Myocyte (in vitro differentiated cells): ENCODE measurements around the gene TCEANC2. TPM values are rescaled to one million over a fixed set of nuclear protein-coding genes. Genes with fewer than 3 reads are reported as not detected.
"Not testable (repeated sequence)": the region's sequence is repeated elsewhere in the genome, so short reads cannot be mapped to it uniquely, and the experiment has no call there.

Experiments
- DNase-seq: peaks from one replicate; pipeline ENCODE4 v3.0.0-alpha.2; 2012; ENCODE audit warnings: low read depth
- total RNA-seq: library from RNA; depleted of rRNA; stranded (reverse); fragments of >200 nt; gene quantifications from 2 replicates; pipeline ENCODE4 v1.2.3, GENCODE V29; 2014

The TCEANC2 gene
- total RNA-seq, 1 donor from 2014 or later: 2.9 TPM

DNA sequence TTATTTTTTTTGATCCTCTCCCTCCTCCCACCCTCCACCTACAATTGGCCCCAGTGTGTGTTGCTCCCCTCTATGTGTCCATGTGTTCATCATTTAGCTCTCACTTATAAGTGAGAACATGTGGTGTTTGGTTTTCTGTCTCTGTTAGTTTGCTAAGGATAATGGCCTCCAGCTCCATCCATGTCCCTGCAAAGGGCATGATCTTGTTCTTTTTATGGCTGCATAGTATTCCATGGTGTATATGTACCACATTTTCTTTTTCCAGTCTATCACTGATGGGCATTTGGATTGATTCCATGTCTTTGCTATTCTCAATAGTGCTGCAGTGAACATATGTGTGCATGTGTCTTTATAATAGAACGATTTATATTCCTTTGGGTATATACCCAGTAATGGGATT, 28.6 kb upstream of the TCEANC2 start:
- DNase-seq: not testable (repeated sequence)

DNA sequence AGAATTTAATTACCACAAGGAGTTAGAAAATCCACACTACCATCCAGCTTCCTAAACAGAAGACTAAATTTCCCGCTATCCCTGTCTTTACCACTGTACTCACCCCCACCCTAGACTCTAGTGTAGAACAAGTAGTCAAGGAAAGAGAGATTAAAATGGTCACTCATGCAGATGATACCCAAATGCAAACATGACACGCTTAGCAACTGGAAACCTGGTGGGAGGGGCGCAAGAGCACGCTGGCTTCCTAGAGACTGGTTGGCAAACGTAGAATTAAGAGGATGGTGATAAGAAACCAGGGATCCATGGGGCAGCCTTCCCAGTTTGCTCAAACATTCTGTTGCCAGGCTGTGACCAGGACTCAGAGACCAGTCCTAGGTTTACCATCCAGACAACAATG, 25.6 kb upstream of the TCEANC2 start:
- no peak for DNase-seq

DNA sequence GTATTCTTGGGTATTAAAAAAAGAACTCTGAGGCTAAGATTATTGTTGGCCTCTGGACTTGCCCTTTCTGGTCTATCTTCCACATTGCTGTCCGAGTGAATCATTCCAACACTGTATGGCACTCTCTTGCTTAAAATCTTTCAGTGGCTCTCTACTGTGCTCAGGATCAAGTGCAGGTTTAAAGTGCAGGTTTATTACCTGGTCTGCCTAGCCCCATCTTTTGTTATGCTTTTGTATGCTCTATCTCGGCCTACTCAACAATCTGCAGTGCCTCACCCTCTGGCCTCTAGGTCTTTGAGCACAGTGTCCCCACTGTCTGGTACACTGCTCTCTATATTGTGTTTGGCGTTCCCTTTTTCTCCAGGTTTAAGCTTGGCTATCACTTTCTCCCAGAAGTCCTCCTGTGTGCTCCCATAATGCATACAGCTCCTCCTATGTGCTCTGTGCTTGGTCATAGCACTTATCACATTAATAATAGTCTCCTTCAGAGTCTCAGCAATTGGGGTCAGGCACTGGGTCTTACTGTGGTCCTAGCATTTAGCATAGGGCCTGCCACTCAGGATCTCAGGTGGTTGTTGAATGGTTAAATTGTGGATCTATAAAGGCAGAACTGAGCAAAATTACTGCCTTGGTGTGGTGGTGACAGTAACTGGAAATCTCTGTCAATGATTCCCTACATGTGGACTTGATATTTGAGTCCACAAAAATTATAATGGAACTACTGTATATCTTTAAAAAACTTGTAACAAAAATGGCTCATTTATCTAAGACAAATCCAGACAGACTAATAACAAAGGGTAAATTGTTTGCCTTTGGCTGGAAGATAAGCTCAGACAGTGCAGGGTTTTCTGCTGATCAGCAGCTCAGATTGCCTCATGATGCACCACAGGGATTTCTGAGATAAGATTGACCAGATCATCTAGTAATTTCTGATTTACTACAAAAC, 24.8 kb upstream of the TCEANC2 start:
- no peak for DNase-seq

DNA sequence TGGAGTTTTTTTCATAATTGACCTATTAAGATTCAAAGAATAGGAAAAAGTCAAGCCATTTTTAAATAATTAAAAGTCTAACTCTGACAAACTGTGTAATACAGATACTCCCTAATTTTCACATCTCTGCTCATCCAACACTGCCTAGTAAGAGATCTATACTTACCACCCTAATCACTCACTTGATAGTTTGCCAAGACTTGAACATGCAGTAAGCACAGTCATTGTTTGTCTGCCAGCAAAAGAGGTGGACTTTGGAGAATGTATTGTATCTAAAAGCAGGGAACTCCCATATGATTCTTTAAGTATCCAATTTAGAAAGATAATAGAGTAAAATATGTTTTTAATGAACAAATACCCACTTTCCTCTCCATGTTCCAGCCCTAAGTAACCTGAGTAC, 15.9 kb upstream of the TCEANC2 start:
- peak; percentile 5 for DNase-seq

DNA sequence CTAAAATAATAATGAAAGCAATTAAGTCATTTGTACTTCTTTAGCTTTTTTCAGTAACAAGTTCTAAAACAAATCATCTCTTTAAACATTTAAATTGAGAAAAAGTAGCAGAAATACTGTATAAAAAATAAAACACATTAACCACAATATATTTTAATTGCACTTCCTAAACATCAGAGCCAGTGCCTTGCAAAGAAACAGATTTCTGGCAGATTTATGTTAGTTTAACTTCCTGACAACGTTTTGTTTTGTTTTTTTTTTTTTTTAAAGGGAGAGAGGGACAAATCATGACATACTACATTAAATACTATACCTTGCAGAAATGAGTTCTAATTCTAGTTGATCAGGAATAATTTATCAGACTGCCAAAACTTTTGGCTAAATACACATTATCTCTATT, 11.6 kb upstream of the TCEANC2 start:
- DNase-seq: no peak

DNA sequence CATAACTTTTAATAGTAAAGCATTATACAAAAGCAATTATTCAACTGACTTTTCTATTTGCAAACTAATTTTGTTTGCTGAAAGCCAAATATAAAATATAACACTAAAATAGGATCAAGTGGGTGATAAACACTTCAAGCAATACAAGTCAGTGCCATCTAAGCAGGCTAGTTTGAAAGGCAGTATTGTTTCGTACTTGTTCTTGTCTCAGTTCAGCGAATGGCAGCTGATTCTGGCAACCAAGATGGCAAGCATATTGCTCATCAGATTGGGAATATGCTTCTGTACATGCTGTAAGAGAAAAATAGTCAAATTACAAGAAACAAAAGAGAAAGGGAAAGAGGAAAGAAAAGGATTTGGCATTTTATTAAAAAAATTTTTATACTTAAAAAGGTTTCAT, 7.9 kb upstream of the TCEANC2 start:
- no peak for DNase-seq

DNA sequence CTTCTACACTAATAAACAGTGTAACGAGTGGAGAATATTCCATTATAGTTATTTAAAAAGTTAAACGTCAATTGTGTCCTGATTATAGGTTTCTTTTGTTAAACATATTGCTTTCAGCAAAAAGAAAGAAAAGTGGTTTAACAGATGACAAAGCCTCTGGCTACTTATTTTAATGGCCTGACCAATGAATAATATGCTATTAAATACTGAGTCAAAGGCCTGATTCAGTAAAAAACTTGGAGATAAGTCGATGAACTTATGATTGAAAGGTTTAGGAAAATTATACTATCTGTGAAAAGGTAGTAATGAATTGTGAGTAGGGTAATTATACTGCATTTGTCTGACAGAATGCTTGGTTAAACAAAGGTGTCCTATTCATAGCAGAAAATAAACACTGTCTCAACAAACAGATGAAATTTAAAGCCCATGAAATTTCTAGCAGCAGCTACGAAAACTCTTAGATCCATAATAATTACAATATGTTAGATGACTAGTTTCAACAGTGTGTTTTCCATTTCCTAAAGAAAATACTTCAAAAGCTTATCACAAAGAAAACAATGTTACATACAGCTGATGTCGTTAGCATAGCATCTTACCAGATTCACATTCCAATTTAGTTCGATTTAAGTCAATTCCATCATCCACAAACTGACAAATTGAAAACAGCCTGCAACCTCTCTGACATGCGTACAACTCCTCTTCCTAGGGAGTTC, 6.6 kb upstream of the TCEANC2 start:
- no peak for DNase-seq

DNA sequence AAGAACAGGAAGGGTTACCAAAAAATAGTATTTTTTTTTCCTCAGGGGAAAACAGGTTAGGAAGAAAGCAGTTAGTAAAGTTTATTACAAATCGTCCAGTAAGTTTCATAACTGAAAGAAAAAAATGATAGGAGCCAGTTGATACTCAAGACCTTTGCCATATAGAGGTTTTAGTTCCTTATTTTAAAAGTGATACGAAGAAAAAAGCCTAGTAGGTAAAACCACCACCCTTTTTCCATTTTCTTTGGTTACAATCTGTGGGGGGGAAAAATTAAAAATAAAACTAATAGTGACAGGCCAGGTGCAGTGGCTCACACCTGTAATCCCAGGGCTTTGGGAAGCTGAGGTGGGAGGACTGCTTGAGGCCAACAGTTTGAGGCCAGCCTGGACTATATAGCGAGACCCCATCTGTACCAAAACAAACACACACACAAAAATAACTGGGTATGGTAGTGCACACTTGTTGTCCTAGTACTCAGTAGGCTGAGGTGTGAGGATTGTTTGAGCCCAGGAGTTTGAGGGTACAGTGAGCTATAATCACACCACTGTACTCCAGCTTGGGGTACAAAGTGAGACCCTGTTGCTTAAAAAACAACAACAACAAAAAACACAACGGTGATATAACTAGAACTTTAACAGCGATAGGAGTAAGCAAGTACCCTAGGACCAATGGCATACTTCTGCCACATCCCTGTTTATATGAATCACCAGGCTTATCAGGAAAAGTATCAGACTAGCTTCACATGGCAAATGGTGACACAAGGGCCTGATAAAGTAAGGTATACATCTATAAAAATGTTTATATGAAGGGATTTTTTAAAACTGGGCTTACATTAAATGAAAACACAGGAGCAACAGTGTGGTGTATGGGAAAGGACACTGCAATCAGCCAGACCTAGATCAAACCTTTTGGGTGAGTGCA, 5.8 kb upstream of the TCEANC2 start:
- DNase-seq: no peak

DNA sequence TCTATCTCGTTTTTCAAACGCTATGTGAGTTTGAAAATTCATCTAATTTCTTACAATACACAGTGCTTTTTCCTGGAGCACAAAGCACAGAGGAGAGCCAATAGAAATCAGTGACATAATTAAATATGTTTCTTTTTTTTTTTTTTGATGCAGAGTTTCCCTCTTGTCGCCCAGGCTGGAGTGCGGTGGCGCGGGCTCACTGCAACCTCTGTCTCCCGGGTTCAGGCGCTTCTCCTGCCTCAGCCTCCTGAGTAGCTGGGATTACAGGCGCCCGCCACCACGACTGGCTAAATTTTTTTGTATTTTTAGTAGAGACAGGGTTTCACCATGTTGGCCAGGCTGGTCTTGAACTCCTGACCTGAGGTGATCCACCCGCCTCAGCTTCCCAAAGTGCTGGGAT, 3.0 kb upstream of the TCEANC2 start:
- DNase-seq: not testable (repeated sequence)

DNA sequence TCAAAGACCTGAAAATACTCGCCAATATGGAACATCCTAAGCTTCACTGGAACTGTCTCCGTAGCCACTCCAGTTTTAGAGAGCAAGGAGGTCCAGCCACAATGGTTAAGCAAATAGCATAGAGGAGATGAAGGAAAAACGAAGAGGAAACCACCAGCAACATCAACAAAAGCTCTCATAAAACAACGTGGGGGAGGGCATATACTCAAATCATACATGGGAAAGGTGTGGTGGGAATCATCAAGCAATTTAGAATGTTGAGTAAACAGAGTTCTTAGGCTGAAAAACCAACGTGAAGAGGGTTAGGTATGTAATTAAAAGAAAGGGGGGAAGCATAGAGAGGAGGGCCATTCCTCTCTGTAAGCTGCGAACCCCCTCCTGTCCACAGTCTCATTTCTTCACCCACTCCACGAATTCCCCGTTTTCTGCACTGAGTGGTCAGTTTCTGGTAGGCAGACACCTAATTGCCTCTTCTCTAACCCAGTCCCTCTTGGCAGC, 1.4 kb upstream of the TCEANC2 start:
- DNase-seq: no peak

DNA sequence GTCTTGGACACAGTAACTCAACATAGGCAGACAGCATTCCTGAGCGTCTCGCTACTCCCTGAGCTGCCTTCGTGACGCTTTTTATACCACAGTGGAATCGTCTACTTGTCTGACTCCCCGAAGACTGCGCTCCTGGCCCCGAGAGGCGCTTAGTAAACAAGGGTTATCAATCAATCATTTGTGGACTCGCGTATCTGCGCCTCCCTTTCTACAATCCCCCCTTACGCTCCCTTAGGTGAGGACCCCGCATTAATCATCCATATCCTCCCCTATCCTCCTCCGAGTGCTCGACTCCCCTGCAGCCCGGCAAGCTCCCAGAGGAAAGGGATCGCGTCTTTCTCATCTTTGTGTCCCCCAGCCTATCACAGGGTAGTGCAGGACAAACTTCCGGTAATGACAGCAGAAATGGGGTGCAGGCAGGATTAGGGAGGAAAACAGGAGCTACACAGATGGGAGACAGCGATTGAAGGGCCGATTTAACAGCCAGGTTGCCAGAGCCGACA, 926 bp upstream of the TCEANC2 start:
- peak; percentile 48 for DNase-seq

DNA sequence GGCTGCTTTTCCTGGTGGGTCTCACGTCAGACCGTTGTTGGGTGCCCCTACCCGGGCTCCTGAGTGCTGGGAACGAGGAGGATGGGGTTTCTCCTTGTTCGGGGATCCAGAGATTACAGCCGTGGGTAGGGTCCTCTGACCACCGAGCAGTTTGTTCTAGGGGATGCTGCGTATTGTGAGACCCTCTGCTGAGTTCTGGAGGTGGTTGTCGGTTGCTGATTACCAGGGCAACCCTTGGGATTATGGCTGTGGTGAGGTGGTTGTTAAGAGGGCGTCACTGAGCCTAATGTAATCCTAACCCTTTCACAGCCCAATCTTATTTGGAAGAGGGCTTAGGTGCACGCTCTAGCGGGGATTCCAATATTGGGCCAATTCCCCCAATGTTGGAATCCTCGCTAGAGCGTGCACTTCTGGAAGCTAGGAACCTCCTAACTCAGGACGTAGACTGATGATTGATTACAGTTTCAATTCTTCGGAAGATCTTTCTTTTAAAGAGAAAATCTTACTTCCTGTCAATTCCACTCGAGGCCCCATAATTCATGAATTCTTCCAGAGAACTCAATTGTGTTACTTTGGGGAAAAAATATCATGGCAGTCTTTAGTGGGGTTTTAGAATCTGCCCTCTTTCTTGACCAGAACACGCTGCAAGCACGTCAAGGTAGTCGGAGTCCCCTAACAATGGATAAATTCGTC, 483 bp downstream of the TCEANC2 start:
- DNase-seq: no peak

DNA sequence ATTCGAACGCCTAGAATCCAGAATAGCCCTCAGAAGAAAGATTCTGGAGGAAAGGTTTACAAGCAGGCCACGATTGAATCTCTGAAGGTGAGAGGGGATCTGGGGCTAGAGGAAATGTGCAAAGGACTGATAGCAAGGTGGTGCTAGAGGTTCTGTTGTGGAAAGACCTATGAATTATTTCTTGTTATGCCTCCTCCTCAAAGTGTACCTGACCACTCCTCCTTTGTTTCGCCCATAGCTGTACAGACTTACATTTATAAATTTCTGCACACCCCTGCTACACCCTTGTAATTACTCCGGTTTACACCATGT, 986 bp downstream of the TCEANC2 start:
- no peak for DNase-seq

DNA sequence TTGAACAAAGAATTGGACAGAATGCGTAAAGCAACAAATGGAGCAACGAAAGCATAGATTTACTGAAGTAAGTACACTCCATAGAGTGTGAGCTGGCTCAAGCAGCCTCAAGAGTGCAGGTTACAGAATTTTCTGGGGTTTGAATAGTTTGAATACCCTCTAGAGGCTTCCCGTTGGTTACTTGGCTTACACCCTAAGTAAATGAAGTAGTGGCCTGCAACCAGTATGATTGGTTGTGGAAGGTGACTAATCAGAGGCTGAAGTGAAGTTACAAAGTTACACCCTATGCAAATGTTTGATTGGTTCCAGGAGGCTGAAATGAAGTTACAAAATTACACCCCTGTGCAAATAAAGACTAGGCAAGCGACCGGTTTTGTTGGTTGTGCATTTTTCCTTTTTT, 10.9 kb downstream of the TCEANC2 start:
- no peak for DNase-seq

DNA sequence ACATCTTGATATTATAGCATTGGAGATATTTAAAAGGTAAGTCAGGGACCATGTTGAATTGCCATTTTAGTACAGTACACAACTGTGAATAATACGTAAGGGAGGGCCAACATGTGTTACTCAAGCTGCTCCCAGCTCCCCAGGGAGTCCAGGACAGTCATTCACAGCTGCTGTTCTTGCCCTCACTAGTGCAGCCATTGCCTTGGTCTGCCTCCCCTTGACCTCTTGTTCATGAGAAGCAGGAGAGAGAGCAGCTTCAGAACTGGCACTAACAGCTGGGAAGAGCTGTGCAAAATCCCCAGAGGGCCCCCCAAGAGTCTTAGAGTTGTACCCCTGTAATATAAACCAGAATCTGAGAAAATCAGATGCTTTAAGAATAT, 16.4 kb downstream of the TCEANC2 start:
- DNase-seq: peak; percentile 97

DNA sequence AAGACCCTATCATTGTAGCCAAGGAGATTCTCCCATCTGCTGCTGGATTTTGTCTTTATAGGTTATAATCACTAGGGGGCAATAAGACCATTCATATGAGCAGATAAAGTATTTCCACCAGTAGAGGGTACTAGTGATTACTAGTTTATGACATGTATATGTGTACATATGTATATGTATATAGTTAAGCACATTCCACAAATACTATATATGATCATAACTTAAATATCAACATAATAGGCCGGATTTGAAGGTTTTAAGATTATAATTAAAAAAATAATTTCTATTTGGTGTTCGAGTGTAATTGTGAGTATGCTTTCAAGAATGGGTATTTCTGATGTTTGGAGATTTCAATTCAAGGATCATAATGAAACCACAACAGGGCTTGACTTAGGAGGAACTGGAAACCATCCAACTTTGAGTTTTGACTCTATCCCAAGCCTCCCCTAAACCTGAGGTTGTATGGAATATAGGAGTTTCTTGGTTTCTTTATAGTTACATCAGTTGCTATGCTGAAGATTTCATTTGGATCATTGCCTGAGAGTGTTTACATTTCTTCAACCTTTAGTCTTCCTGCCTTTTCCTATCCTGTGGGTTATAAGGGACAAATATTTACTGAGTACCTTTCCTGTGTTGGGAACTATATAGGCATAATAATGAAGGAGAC, 16.9 kb downstream of the TCEANC2 start:
- DNase-seq: no peak

DNA sequence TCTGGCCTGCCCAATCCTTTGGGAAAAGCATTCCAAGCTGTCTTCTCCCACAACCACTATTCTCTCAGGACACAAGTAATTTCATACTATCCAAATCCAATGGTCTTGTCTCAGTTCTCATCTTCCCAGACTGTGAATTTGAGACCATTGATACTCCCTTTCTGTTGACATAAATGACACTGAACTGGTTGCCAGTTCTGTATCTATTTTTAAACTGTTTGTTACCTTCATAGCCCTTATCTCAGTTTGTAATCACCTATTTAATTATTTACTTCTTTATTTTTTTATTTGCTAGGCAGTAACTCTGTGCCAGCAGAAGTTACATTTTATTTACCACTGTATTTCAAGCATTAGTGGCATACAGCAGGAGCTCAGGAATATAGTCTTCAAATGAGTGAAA, 24.0 kb downstream of the TCEANC2 start:
- no peak for DNase-seq

DNA sequence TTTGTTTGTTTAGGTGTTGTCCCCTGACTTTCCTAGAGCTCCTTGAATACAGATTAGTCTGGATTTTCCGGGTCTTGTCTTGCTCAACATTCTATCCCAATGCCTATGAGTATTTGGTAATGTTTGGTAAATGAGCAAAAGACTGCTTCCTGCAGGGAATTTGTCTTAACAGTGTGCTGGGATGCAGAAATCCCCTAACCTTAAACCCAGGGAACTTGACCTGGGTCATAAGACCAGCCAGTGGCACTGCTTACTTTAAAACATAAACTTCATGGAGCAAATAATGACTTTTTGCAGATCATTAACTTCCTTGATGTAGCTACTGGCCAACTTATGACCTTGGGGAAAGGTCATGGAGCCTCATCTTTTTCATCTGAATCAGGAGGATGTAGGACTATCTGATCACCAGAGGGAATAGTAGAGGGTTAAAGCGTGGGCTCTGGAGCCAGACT, 27.2 kb downstream of the TCEANC2 start:
- DNase-seq: no peak

DNA sequence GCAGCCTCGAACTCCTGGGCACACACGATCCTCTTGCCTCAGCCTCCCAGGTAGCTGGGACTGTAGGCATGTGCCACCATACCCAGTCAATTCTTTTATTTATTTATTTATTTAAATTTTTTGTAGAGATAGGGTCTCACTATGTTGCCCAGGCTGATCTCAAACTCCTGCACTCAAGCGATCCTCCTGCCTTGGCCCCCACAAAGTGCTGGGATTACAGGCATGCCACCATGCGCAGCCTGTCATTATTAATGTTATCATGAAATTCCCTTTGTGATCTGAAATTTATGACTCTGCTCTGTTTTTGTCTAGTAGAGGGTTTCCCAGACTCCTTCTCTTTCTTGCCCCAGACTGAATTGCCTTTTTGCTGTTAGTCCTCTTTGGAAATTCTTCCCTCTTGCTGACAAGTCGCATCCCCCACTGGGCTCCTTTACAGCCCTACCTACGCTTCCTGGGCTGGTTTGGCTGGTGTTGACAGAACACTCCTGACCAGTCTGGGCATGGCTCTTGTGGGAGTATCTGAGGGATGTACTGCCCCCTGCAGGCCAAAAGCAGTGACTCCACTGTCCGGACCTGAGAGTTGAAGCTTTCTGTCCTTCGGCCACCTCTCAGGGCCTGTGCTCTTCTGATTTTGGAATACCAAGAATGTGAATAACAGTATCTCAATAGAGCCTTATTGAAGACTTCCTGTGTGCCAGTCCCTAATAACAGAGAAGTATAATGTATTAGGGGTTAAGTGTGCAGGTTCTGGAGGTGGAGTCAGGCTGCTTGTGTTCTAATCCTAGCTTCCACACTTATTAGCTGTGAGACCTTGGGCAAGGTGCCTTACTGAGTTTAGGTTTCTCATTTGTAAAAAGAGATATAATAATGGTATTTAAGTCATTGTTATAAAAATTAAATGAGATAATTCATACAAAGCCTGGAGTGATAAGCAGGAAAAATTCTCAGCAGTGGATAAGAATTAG, 28.2 kb downstream of the TCEANC2 start:
- peak; percentile 57 for DNase-seq
